ENCODE measurements around the gene WLS. TPM values are rescaled to one million over a fixed set of nuclear protein-coding genes. Genes with fewer than 3 reads are reported as not detected.

The WLS gene
- total RNA-seq, 2 experiments from 2014 or later = not detected

- H3K9me3 Mint-ChIP-seq (ENCODE audit: low read depth) = no peaks in the 10 kb centered on the region
Measured at GRCh38 chr1:68220420-68220819, 11.9 kb downstream of the WLS start.

GRCh38 chr1:68218490-68218889 is 13.8 kb downstream of the WLS start:
- CTCF ChIA-PET = no interaction called here
- DNase-seq (no peak), ATAC-seq (no peak)
- Mint-ChIP-seq H3K4me3 (no peak overlapping the region), H3K9me3 (ENCODE audit: low read depth) (no peaks in the 10 kb centered on the region), H3K36me3 (no peaks in the 10 kb centered on the region), H3K4me1 (no peaks in the 10 kb centered on the region), H3K27me3 (no peaks in the 10 kb centered on the region), H3K27ac (no peak overlapping the region)

More at GRCh38 chr1:68220420-68220819, 11.9 kb downstream of the WLS start:
- CTCF ChIA-PET = no interaction called here
- DNase-seq (no peak), ATAC-seq (no peak)
- Mint-ChIP-seq H3K4me3 (no peak overlapping the region), H3K4me1 (no peaks in the 10 kb centered on the region), H3K36me3 (no peaks in the 10 kb centered on the region), H3K27ac (no peak overlapping the region), H3K27me3 (no peaks in the 10 kb centered on the region)

GRCh38 chr1:68217618-68218017 is 14.7 kb downstream of the WLS start:
- Mint-ChIP-seq H3K36me3 (no peaks in the 10 kb centered on the region), H3K4me3 (no peak overlapping the region), H3K27me3 (no peaks in the 10 kb centered on the region), H3K4me1 (no peaks in the 10 kb centered on the region), H3K9me3 (ENCODE audit: low read depth) (no peaks in the 10 kb centered on the region), H3K27ac (no peak overlapping the region)
- ATAC-seq (no peak), DNase-seq (no peak)
- CTCF ChIA-PET = no interaction called here

GRCh38 chr1:68217060-68217554 is 15.2 kb downstream of the WLS start:
- Mint-ChIP-seq H3K36me3 (no peaks in the 10 kb centered on the region), H3K27me3 (no peaks in the 10 kb centered on the region), H3K4me1 (no peaks in the 10 kb centered on the region), H3K9me3 (ENCODE audit: low read depth) (no peaks in the 10 kb centered on the region), H3K27ac (no peak overlapping the region), H3K4me3 (no peak overlapping the region)
- ATAC-seq (no peak), DNase-seq (no peak)
- CTCF ChIA-PET = no interaction called here

GRCh38 chr1:68216089-68216772 is 16.1 kb downstream of the WLS start:
- no peak for ATAC-seq
- DNase-seq = no peak
- no peaks in the 10 kb centered on the region for H3K9me3 Mint-ChIP-seq (ENCODE audit: low read depth)
- H3K27ac Mint-ChIP-seq = no peak overlapping the region
- CTCF ChIA-PET = no interaction called here
- H3K36me3 Mint-ChIP-seq = no peaks in the 10 kb centered on the region
- no peak overlapping the region for H3K4me3 Mint-ChIP-seq
- H3K4me1 Mint-ChIP-seq = no peaks in the 10 kb centered on the region
- no peaks in the 10 kb centered on the region for H3K27me3 Mint-ChIP-seq

- ATAC-seq = no peak
- Mint-ChIP-seq H3K36me3 (no peaks in the 10 kb centered on the region), H3K27me3 (no peaks in the 10 kb centered on the region), H3K4me3 (no peak overlapping the region), H3K9me3 (ENCODE audit: low read depth) (no peaks in the 10 kb centered on the region), H3K27ac (no peak overlapping the region), H3K4me1 (no peaks in the 10 kb centered on the region)
- CTCF ChIA-PET = no interaction called here
- DNase-seq = no peak
Measured at GRCh38 chr1:68213843-68214242, 18.5 kb downstream of the WLS start.

- ATAC-seq (no peak), DNase-seq (no peak)
- Mint-ChIP-seq H3K27ac (no peak overlapping the region), H3K4me1 (no peaks in the 10 kb centered on the region), H3K4me3 (no peak overlapping the region), H3K27me3 (no peaks in the 10 kb centered on the region), H3K36me3 (no peaks in the 10 kb centered on the region), H3K9me3 (ENCODE audit: low read depth) (no peaks in the 10 kb centered on the region)
- CTCF ChIA-PET = no interaction called here
Measured at GRCh38 chr1:68211761-68212380, 20.5 kb downstream of the WLS start.

GRCh38 chr1:68210829-68211228 is 21.5 kb downstream of the WLS start:
- Mint-ChIP-seq H3K36me3 (no peaks in the 10 kb centered on the region), H3K9me3 (ENCODE audit: low read depth) (no peaks in the 10 kb centered on the region), H3K27me3 (no peaks in the 10 kb centered on the region), H3K4me3 (no peak overlapping the region), H3K4me1 (no peaks in the 10 kb centered on the region), H3K27ac (no peak overlapping the region)
- ATAC-seq = no peak
- DNase-seq = no peak
- CTCF ChIA-PET = no interaction called here

- no peak overlapping the region for H3K4me3 Mint-ChIP-seq
- H3K27me3 Mint-ChIP-seq = no peaks in the 10 kb centered on the region
- H3K27ac Mint-ChIP-seq = no peak overlapping the region
- no peaks in the 10 kb centered on the region for H3K4me1 Mint-ChIP-seq
- H3K9me3 Mint-ChIP-seq (ENCODE audit: low read depth) = no peaks in the 10 kb centered on the region
- H3K36me3 Mint-ChIP-seq = no peaks in the 10 kb centered on the region
- DNase-seq = no peak
- no peak for ATAC-seq
- CTCF ChIA-PET = no interaction called here
Measured at GRCh38 chr1:68210027-68210426, 22.3 kb downstream of the WLS start.

GRCh38 chr1:68206848-68207689 is 25.3 kb downstream of the WLS start:
- ATAC-seq (no peak), DNase-seq (no peak)
- H3K27ac Mint-ChIP-seq = no peak overlapping the region
- no peaks in the 10 kb centered on the region for H3K36me3 Mint-ChIP-seq
- no peaks in the 10 kb centered on the region for H3K9me3 Mint-ChIP-seq (ENCODE audit: low read depth)
- CTCF ChIA-PET = no interaction called here
- no peak overlapping the region for H3K4me3 Mint-ChIP-seq
- no peaks in the 10 kb centered on the region for H3K4me1 Mint-ChIP-seq
- H3K27me3 Mint-ChIP-seq = no peaks in the 10 kb centered on the region

- ATAC-seq = no peak
- no peak for DNase-seq
- H3K9me3 Mint-ChIP-seq (ENCODE audit: low read depth) = no peaks in the 10 kb centered on the region
- CTCF ChIA-PET = no interaction called here
- no peaks in the 10 kb centered on the region for H3K36me3 Mint-ChIP-seq
- H3K27me3 Mint-ChIP-seq = no peaks in the 10 kb centered on the region
- H3K27ac Mint-ChIP-seq = no peak overlapping the region
- no peak overlapping the region for H3K4me3 Mint-ChIP-seq
- H3K4me1 Mint-ChIP-seq = no peaks in the 10 kb centered on the region
Measured at GRCh38 chr1:68205794-68206358, 26.4 kb downstream of the WLS start.

GRCh38 chr1:68204977-68205630 is 27.2 kb downstream of the WLS start:
- DNase-seq = no peak
- no peak for ATAC-seq
- Mint-ChIP-seq H3K4me1 (no peaks in the 10 kb centered on the region), H3K9me3 (ENCODE audit: low read depth) (no peaks in the 10 kb centered on the region), H3K27me3 (no peaks in the 10 kb centered on the region), H3K4me3 (no peak overlapping the region), H3K36me3 (no peaks in the 10 kb centered on the region), H3K27ac (no peak overlapping the region)
- CTCF ChIA-PET = no interaction called here

GRCh38 chr1:68202239-68202832 is 30.0 kb downstream of the WLS start:
- no peak for DNase-seq
- H3K4me3 Mint-ChIP-seq = no peak overlapping the region
- no peak for ATAC-seq
- no peak overlapping the region for H3K27ac Mint-ChIP-seq
- CTCF ChIA-PET = no interaction called here
- no peaks in the 10 kb centered on the region for H3K27me3 Mint-ChIP-seq
- no peaks in the 10 kb centered on the region for H3K36me3 Mint-ChIP-seq
- no peaks in the 10 kb centered on the region for H3K9me3 Mint-ChIP-seq (ENCODE audit: low read depth)
- H3K4me1 Mint-ChIP-seq = no peaks in the 10 kb centered on the region

Measured in activated CD8-positive, alpha-beta memory T cell treated with anti-CD3 and anti-CD28 coated beads, Interleukin-2, amount 10 ng/mL, durations not matched to agents 7 days and 5 days (primary cell).